Measurements from ENCODE around the gene CDK3.

CDK3 gene

GRCh38 chr17:76027159-76027839 is 26.6 kb downstream of the CDK3 start, which contains the start of gene EVPL:
TSS of gene EVPL (minus strand) at chr17:76027306. CDS start at chr17:76027198, 108 bp downstream.
- no peak within 1 kb of the TSS for H3K4me3 ChIP-seq
- TF ChIP-seq EZH2 (IDR thresholded peaks at IDR 0.05) = no peak
- TF ChIP-seq POLR2AphosphoS5 (IDR thresholded peaks at IDR 0.05; ENCODE audit: borderline replicate concordance, low read depth, low read length) = no peak
- no peak for TF ChIP-seq FOXP2 (optimal IDR thresholded peaks at IDR 0.05; ENCODE audit: control extremely low read depth, extremely low read length, insufficient read depth)
- no peak for DNase-seq (ENCODE audit: low read depth, low spot score)
- no peak within 1 kb of the TSS for H3K27ac ChIP-seq
- H3K36me3 ChIP-seq (ENCODE audit: insufficient read depth, low read length) = no peaks in the 10 kb centered on the region
- no peaks in the 10 kb centered on the region for H3K9me3 ChIP-seq (ENCODE audit: low read depth, low read length)
- H3K9ac ChIP-seq (ENCODE audit: insufficient read length) = no peak within 1 kb of the TSS

DNA sequence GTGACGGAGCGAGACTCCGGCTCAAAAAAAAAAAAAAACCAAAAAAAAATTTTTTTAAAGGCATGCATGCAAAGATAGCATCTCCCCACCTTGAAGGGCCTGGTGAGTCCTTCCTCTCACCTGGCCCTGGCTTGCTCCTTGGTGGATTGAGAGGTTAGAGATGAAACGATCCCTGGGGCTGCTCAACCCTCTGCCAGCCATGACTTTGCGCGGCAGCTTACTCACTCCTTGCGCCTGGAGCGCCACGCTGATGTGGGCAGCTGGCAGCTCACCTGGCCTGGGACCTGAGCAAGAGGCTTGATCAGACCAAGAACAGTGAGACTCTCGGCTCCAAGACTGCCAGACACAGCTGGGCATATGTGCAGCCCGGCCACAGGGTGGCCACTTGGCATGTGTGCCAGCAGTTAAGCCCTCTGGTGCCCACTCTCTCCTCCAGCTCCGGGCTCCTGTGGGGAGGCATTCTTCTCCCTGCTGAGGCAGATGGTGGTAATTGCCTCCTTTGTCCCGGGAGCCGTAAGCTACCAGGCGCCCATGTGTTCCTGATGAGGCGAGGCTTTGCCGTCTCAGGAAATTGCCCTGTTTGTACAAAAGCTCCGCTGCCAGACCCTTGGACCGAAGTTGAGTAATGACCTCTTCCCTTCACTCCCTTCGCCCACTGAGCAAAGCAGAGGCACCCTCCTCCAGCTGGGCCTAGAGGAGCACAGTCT is 31.6 kb downstream of the CDK3 start:
- no peak for TF ChIP-seq POLR2AphosphoS5 (IDR thresholded peaks at IDR 0.05; ENCODE audit: borderline replicate concordance, low read depth, low read length)
- TF ChIP-seq FOXP2 (optimal IDR thresholded peaks at IDR 0.05; ENCODE audit: control extremely low read depth, extremely low read length, insufficient read depth) = no peak
- TF ChIP-seq EZH2 (IDR thresholded peaks at IDR 0.05) = no peak
- Histone ChIP-seq H3K9ac (ENCODE audit: insufficient read length) (no peak overlapping the region), H3K36me3 (ENCODE audit: insufficient read depth, low read length) (no peaks in the 10 kb centered on the region), H3K9me3 (ENCODE audit: low read depth, low read length) (no peaks in the 10 kb centered on the region), H3K4me3 (no peak overlapping the region), H3K27ac (no peak overlapping the region)
- DNase-seq (ENCODE audit: low read depth, low spot score) = no peak

DNA sequence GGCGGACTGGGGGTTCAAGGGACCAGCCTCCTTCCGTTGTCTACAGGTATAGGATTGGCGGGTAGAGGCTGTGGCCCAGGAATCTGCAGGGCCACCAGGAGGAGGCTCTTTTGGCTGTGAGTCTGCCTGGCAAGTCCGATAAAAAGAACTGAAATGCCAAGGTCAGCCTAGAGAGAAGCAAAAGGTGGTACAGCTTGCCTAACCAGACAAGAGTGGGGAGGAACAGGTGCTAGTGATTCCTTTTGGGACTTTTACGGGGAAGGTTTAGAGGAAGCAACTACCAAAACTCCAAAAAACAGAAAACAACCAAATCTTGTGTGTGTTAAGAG is 32.1 kb downstream of the CDK3 start:
- Histone ChIP-seq H3K9me3 (ENCODE audit: low read depth, low read length) (no peaks in the 10 kb centered on the region), H3K27ac (no peak overlapping the region), H3K9ac (ENCODE audit: insufficient read length) (no peak overlapping the region), H3K4me3 (no peak overlapping the region), H3K36me3 (ENCODE audit: insufficient read depth, low read length) (no peaks in the 10 kb centered on the region)
- TF ChIP-seq EZH2 (IDR thresholded peaks at IDR 0.05) = no peak
- no peak for TF ChIP-seq FOXP2 (optimal IDR thresholded peaks at IDR 0.05; ENCODE audit: control extremely low read depth, extremely low read length, insufficient read depth)
- no peak for TF ChIP-seq POLR2AphosphoS5 (IDR thresholded peaks at IDR 0.05; ENCODE audit: borderline replicate concordance, low read depth, low read length)
- DNase-seq (ENCODE audit: low read depth, low spot score) = no peak

- H3K9ac ChIP-seq (ENCODE audit: insufficient read length) = no peak overlapping the region
- no peaks in the 10 kb centered on the region for H3K36me3 ChIP-seq (ENCODE audit: insufficient read depth, low read length)
- no peak for TF ChIP-seq FOXP2 (optimal IDR thresholded peaks at IDR 0.05; ENCODE audit: control extremely low read depth, extremely low read length, insufficient read depth)
- no peak for TF ChIP-seq POLR2AphosphoS5 (IDR thresholded peaks at IDR 0.05; ENCODE audit: borderline replicate concordance, low read depth, low read length)
- TF ChIP-seq EZH2 (IDR thresholded peaks at IDR 0.05) = no peak
- DNase-seq (ENCODE audit: low read depth, low spot score) = no peak
- H3K4me3 ChIP-seq = no peak overlapping the region
- H3K27ac ChIP-seq = no peak overlapping the region
- no peaks in the 10 kb centered on the region for H3K9me3 ChIP-seq (ENCODE audit: low read depth, low read length)
These were observed 32.5 kb downstream of the CDK3 start for GRCh38 chr17:76033139-76033538.

GRCh38 chr17:76034428-76035350 is 34.0 kb downstream of the CDK3 start:
- Histone ChIP-seq H3K27ac (no peak overlapping the region), H3K4me3 (no peak overlapping the region), H3K9me3 (ENCODE audit: low read depth, low read length) (no peaks in the 10 kb centered on the region), H3K36me3 (ENCODE audit: insufficient read depth, low read length) (peaks cover 14% of the 10 kb centered on the region), H3K9ac (ENCODE audit: insufficient read length) (no peak overlapping the region)
- no peak for DNase-seq (ENCODE audit: low read depth, low spot score)
- TF ChIP-seq POLR2AphosphoS5 (IDR thresholded peaks at IDR 0.05; ENCODE audit: borderline replicate concordance, low read depth, low read length) = no peak
- TF ChIP-seq EZH2 (IDR thresholded peaks at IDR 0.05) = no peak
- no peak for TF ChIP-seq FOXP2 (optimal IDR thresholded peaks at IDR 0.05; ENCODE audit: control extremely low read depth, extremely low read length, insufficient read depth)

DNA sequence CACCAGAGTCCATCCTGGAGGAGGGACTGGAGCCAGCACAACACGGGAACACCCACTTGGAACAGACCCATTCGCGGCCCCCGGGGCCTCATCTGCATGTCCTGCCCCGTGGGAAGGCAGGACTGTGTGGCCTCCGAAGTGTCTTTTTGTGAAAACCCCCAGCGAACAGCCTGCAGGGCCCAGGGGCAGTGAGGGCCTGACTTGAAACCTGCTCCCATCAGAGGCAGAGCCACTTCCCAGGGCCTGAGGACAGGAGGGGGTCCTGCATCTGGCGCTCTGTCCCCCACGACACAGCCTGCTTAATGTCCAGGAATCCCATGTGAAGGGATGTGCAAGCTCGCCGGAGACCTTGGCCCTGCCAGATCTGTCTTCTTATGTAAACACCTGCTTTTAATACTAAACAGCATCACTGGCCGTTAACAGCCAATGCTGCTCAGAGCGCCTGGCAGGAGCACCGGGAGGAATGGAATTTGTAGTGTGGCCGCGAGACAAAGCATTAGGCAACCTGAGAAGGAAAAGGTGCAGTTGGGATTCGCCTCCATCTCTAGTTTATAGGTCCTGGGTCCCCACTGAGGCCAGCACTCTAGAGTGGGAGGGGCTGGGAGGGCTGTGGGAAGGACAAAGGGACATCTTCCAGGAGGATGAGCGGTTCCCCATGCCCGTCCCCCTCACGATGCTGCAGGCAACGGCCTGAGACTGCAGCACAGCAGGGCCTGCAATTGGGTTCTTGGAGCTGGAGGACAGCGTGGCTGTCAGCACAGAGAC is 36.0 kb downstream of the CDK3 start:
- no peak overlapping the region for H3K27ac ChIP-seq

DNA sequence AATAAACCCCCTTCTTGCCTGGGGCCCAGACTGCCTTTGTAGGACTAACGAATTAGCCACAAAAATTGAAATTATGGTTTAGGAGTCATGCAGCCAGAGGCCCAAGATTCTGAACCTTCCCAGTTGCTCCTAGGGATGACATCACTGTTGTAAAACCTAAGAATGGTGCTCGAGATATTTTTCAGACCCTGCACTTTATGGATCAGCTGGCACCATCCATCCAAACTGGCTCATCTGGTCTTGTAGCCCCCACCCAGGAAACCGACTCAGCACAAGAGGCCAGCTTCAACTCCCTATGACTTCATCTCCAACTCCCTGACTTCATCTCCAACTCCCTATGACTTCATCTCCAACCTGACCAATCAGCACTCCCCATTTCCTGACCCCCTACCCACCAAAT is 37.4 kb downstream of the CDK3 start:
- TF ChIP-seq POLR2AphosphoS5 (IDR thresholded peaks at IDR 0.05; ENCODE audit: borderline replicate concordance, low read depth, low read length) (no peak), EZH2 (IDR thresholded peaks at IDR 0.05) (no peak), FOXP2 (optimal IDR thresholded peaks at IDR 0.05; ENCODE audit: control extremely low read depth, extremely low read length, insufficient read depth) (no peak)
- no peak overlapping the region; the same call in 1 of the 2 replicates for H3K4me3 ChIP-seq
- H3K36me3 ChIP-seq (ENCODE audit: insufficient read depth, low read length) = peaks cover 40% of the 10 kb centered on the region
- DNase-seq (ENCODE audit: low read depth, low spot score) = no peak
- H3K27ac ChIP-seq = peak overlapping the region; percentile 77
- no peak overlapping the region for H3K9ac ChIP-seq (ENCODE audit: insufficient read length)
- H3K9me3 ChIP-seq (ENCODE audit: low read depth, low read length) = no peaks in the 10 kb centered on the region

More for the DNA sequence above, 36.0 kb downstream of the CDK3 start:
- Histone ChIP-seq H3K9ac (ENCODE audit: insufficient read length) (no peak overlapping the region), H3K4me3 (no peak overlapping the region), H3K36me3 (ENCODE audit: insufficient read depth, low read length) (peaks cover 34% of the 10 kb centered on the region), H3K9me3 (ENCODE audit: low read depth, low read length) (no peaks in the 10 kb centered on the region)
- TF ChIP-seq FOXP2 (optimal IDR thresholded peaks at IDR 0.05; ENCODE audit: control extremely low read depth, extremely low read length, insufficient read depth) = no peak
- TF ChIP-seq POLR2AphosphoS5 (IDR thresholded peaks at IDR 0.05; ENCODE audit: borderline replicate concordance, low read depth, low read length) = no peak
- TF ChIP-seq EZH2 (IDR thresholded peaks at IDR 0.05) = no peak
- DNase-seq (ENCODE audit: low read depth, low spot score) = no peak

Measured in SK-N-MC (cell line).